PFSK-1 (cell line): Measurements from ENCODE around the gene TCP11.

Experiments used
- FOXP2 ChIP-seq: optimal IDR thresholded peaks from 2 replicates; pipeline ENCODE3; 2011; ENCODE audit warnings: borderline replicate concordance, control low read depth, inconsistent platforms; ENCODE audit not compliant: insufficient read depth; ENCODE audit errors: extremely low read length, extremely low read depth
- POLR2AphosphoS5 ChIP-seq: IDR thresholded peaks from 2 replicates; pipeline ENCODE4 v1.6.1; 2012; ENCODE audit warnings: low read depth, mild to moderate bottlenecking, control low read depth, low read length, moderate library complexity
- SIN3A ChIP-seq: IDR thresholded peaks from 2 replicates; pipeline ENCODE4 v1.6.1; 2012; ENCODE audit warnings: mild to moderate bottlenecking, low read length, moderate library complexity, borderline replicate concordance; ENCODE audit not compliant: insufficient read depth
- TAF1 ChIP-seq: IDR thresholded peaks from 2 replicates; pipeline ENCODE4 v1.6.1; 2012; ENCODE audit warnings: low read length, control low read depth, borderline replicate concordance; ENCODE audit not compliant: insufficient read depth
- TF ChIP-seq, protein P1 (sequence below), 2 experiments: IDR thresholded peaks; 2 replicates each; pipeline versions ENCODE4 v1.6.1 to v1.8.0; 2011 to 2012; ENCODE audit warnings: low read depth in 2 of 2, low read length in 2 of 2, control low read depth in 1 of 2, inconsistent platforms in 1 of 2, mild to moderate bottlenecking in 1 of 2, moderate library complexity in 1 of 2; ENCODE audit not compliant: insufficient read depth in 1 of 2

TCP11 gene

DNA sequence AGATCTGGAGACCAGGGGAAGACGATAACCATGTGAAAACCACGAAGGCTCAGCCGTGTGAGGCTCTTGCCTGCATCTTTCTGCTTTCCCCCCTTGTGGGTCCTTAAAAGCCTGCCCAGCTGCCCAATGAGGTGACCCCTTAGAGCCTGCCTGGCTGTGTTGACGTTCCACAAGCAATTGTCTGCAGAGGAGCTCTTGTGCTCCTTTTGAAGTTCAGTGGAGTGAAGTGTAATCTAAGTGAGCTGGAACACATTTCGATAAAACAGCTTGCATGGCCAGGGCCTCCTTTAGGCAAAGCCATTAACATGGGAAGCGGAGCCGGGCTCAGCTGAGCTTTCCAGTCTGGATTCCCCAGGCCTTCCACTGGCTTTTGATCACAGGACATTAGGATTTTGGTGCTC lies 27.3 kb upstream of the TCP11 start:
- TF ChIP-seq POLR2AphosphoS5 (no peak), SIN3A (no peak), FOXP2 (no peak), TAF1 (no peak)
- TF ChIP-seq, protein P1, sequence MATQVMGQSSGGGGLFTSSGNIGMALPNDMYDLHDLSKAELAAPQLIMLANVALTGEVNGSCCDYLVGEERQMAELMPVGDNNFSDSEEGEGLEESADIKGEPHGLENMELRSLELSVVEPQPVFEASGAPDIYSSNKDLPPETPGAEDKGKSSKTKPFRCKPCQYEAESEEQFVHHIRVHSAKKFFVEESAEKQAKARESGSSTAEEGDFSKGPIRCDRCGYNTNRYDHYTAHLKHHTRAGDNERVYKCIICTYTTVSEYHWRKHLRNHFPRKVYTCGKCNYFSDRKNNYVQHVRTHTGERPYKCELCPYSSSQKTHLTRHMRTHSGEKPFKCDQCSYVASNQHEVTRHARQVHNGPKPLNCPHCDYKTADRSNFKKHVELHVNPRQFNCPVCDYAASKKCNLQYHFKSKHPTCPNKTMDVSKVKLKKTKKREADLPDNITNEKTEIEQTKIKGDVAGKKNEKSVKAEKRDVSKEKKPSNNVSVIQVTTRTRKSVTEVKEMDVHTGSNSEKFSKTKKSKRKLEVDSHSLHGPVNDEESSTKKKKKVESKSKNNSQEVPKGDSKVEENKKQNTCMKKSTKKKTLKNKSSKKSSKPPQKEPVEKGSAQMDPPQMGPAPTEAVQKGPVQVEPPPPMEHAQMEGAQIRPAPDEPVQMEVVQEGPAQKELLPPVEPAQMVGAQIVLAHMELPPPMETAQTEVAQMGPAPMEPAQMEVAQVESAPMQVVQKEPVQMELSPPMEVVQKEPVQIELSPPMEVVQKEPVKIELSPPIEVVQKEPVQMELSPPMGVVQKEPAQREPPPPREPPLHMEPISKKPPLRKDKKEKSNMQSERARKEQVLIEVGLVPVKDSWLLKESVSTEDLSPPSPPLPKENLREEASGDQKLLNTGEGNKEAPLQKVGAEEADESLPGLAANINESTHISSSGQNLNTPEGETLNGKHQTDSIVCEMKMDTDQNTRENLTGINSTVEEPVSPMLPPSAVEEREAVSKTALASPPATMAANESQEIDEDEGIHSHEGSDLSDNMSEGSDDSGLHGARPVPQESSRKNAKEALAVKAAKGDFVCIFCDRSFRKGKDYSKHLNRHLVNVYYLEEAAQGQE (IDR thresholded peaks at IDR 0.05; ENCODE audit: insufficient read depth in 1 of 2, low read depth in 2 of 2, low read length in 2 of 2): no peak

DNA sequence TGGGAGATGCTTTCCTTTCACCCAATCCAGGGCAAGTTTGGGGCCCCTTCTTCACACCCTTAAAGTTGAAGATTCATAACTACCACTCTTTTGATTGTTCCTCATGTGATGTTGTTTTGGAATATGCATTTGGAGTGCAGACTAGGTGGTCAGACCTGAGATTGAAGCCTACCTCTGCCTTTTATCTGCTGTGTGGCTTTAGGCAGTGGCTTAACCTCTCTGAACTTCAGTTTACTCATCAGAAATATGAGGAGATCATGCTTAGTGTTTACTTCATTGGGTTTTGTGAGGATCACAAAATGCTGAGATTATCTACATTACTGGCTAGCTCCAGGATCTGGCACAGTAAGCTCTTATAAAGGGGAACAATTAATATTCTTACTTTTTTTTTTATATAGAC lies 26.4 kb upstream of the TCP11 start:
- no peak for TF ChIP-seq POLR2AphosphoS5
- TF ChIP-seq TAF1: no peak
- TF ChIP-seq SIN3A: no peak
- TF ChIP-seq, protein P1 (IDR thresholded peaks at IDR 0.05; ENCODE audit: insufficient read depth in 1 of 2, low read depth in 2 of 2, low read length in 2 of 2): no peak
- TF ChIP-seq FOXP2: no peak

DNA sequence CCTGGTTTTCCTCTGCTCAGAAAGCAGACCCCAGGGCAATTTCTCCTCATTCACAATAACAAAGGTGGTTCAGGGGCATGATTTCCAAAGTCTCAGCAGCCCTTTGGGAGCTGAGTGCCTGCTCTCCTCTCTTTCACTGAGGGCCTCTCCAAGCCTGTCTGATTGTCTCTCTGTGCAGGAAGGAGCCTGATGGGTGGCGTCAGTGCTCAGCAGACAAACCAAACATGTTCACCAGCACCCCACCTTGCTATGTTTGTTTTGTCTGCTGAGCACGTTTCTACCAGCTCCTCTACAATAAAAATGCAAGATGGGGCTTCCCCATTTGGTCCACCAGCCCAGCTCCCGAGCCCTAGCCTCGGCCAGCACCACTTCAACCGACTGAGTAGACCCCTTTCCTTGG lies 25.4 kb upstream of the TCP11 start:
- TF ChIP-seq POLR2AphosphoS5 (no peak), FOXP2 (no peak), TAF1 (no peak), SIN3A (no peak)
- TF ChIP-seq, protein P1 (IDR thresholded peaks at IDR 0.05; ENCODE audit: insufficient read depth in 1 of 2, low read depth in 2 of 2, low read length in 2 of 2): no peak

DNA sequence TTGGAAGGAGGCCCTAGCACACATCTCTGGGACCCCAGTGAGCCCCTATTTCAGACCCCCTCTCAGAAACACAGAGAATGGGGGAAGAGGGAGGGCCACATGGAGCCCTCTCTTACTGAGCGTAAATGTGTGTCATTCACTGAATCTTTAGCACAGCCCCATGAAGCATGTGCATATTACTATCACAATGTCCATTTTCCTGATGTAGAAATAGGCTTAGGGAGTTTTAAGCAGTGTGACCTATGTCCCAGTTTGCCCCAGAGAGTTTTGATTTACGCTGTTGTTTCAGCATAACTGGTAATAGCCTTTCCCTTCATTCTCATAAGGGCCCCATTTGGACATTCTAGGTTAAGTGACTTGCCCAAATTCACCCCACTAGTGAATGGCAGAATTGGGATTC lies 25.0 kb upstream of the TCP11 start:
- TF ChIP-seq SIN3A (no peak), TAF1 (no peak), POLR2AphosphoS5 (no peak), FOXP2 (no peak)
- TF ChIP-seq, protein P1 (IDR thresholded peaks at IDR 0.05; ENCODE audit: insufficient read depth in 1 of 2, low read depth in 2 of 2, low read length in 2 of 2): no peak

DNA sequence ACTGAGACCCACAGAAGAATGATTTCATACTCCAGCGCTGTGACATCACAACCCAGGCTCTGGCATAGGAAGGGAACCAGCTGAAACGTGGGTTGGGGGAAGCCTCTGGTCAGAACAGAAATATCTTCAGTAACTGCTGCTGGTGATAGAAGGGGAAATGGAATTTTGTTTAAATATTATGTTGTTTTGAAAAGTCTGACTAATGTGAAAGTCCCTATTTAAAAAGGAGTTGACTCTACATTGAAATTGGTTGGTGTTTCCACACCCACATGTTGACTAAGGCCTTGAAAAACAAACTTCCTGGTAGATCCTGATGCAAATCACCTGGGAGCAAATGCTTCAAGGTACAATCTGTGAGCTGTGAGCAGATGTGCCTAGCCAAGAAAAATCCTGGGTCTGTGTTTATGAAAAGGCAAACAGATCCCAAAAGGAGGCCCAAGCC lies 24.5 kb upstream of the TCP11 start:
- TF ChIP-seq SIN3A (no peak), TAF1 (no peak), POLR2AphosphoS5 (no peak), FOXP2 (no peak)
- TF ChIP-seq, protein P1 (IDR thresholded peaks at IDR 0.05; ENCODE audit: insufficient read depth in 1 of 2, low read depth in 2 of 2, low read length in 2 of 2): no peak
